GM21423 (cell line): Measurements from ENCODE around the gene DPH6.
A peak's percentile ranks its signal among the peaks of the same experiment; 100 is the strongest.

Source experiments
- ATAC-seq: cut with Tn5 transposase; IDR thresholded peaks from one replicate; pipeline ENCODE4 v1.9.1; 2021; ENCODE audit warnings: mild to moderate bottlenecking, moderate library complexity; ENCODE audit not compliant: unreplicated experiment

Gene DPH6

GRCh38 chr15:35545316-35545823, 595 bp downstream of the DPH6 start:
- peak; percentile 22 for ATAC-seq

DNA sequence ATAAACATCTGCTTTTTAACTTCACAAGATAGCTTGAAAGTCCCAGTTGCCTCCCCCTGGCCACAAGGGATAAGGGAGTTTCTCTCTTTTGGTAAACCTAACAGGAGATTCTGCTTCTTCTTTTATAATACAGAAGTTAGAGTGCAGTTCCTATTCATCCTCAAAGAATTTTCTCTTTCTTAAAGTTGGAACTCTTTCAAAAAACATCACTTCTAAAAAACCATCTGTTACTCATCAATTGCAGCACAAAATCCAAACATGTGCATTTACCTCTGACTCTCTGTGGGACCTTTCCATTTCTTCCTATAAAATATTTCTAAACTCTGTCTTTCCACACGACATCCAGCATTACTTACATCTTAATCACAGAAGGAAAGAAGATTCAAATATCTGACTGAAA, 5.1 kb downstream of the DPH6 start:
- no peak for ATAC-seq

GRCh38 chr15:35540021-35540420, 5.9 kb downstream of the DPH6 start:
- no peak for ATAC-seq

GRCh38 chr15:35535365-35535916, 10.5 kb downstream of the DPH6 start:
- no peak for ATAC-seq

- ATAC-seq: no peak
Measured at GRCh38 chr15:35533130-35534110, 12.5 kb downstream of the DPH6 start.

DNA sequence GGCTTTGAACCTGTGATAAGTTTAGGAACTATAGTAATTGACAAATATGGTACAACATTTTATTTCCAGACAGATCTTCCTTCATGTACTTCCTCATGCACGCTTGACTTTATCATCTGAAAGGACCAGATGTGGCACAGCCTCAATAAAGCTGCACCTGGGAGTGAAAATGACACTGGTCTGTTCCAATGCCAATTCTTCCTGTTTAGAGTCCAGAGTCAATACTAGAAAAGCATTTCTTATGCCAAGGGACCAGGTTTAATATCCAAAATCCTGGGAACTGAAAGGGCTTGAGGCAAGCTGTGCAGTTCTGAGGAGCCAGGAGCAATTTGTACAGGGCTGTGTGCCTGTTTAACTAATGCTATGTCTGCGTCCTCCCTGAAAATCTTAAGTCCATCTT, 15.3 kb downstream of the DPH6 start:
- ATAC-seq: no peak

GRCh38 chr15:35529784-35530183, 16.2 kb downstream of the DPH6 start:
- no peak for ATAC-seq

GRCh38 chr15:35522061-35522460, 23.9 kb downstream of the DPH6 start:
- ATAC-seq: no peak

GRCh38 chr15:35519541-35520149, 26.3 kb downstream of the DPH6 start:
- ATAC-seq: peak; percentile 75

DNA sequence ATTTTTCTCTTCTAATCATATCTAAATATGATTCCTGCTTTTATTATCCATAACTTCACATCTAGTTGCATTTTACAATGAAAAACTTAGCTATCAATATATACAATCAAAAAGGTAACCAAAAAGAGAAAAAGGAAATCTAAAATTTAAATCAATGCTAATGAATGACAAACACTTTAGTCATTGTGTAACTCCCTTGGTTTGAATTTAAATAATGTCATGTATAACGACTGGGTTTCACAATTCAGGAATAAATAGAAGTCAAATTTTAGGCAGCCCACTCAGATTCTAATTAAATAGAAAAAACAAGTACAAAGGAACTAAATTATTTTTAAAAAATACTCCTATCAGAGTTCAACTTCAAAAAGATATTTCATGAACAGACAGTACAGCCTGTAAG, 26.9 kb downstream of the DPH6 start:
- ATAC-seq: no peak

DNA sequence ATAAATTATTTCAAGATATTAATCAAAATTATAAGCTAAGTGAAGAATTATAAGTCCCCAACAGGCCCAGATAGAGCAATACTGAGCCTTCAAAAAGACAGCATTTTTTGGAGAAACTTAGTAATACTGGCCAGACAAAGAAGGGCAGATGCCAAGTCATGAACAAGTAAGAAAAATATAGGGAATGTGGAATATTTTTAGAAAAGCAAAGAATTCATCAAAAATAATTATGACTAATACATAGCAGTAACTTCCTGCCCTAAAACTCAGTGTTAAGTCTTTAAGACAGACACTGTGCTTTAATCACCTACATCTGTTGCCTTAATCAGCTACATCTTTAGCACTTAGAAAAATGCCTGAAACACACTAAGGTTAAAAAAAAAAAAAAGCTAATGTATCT, 31.2 kb downstream of the DPH6 start:
- no peak for ATAC-seq

DNA sequence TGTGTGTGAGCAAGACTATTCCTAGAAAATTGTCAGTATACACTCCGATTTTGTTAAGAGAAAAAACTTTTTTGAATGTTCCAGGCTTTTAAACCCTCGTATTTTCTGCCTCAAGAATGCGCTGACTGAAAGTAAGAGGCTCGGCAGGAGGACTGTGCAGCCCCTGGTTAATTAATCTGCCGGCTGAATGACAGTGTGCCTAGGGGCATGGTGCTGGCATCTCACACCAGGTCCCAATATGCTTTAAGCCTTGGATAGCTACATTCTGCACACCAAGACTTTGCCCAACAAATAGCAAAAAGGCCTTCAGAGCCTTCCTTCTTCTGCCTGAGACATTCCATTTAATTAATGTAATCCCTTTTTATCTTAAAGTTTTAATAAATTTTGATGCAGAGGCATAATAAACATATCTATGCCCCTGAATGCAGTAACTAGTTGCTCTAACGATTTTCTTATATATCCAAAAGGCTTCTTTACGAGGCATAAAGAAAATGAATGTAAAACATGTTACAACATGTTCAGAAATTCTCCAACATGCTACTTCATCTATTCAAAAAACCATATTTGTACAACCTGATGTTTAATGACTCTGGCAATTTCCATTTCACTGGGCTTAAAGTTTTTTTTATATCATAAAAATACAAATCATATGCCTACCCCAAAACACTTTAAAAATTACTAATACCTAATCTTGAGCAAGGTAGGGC, 37.9 kb downstream of the DPH6 start:
- no peak for ATAC-seq

GRCh38 chr15:35506272-35506870, 39.6 kb downstream of the DPH6 start:
- ATAC-seq: no peak

DNA sequence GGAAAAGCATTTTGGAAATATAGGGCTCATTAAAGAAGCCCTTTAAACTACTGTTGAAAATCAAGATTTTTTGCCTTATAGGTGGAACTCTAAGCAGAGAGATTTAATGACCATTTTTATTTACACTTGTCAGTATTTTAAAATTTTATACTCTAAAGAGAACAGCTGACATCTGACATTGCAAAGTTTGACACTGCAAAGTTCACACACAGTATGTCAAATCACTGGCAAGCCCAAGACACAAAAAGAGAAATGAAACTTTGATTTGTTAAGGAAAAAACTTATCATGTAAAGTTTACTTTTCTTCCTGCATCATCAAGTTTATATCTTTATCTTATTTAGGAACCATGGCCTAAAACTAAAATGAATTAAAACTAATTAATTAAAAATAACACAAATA, 40.2 kb downstream of the DPH6 start:
- no peak for ATAC-seq

DNA sequence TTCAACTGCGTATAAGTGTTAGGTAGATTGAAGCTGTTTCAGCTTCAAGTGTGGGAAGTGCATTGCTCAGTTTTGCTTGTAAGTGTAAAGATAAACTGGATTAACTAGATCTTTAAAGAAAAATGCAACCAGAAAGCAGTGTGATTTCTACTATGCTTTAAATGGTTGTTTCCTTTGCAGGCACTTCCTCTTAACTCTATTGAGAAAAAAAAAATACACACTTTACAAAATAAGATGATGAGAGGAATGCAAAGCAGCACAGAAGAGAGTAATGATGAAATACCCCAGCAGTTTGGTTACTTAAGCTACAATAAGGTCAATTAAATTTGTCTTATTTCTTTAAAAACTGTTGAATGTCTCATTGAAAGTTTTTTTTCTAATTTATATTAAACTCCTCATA, 40.8 kb downstream of the DPH6 start:
- ATAC-seq: no peak

GRCh38 chr15:35499723-35500122, 46.2 kb downstream of the DPH6 start:
- ATAC-seq: no peak

DNA sequence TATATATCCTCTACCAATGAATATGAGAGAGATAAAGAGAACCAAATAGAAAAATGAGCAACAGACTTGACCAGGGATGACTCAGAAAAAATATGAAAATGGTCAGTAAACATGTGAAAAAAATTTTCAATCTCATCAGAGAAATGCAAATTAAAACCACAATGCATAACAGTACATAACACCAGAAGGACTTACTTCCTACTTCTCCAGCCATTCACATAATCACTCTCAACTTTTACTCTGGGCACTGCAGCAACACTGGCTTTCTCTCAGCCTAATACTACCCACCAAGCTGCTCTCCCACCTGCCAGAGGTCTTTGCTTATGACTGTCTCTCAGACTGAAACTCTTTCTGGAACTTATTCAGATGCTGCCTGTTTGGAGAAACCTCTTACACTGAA, 49.4 kb downstream of the DPH6 start:
- peak; percentile 100 for ATAC-seq

- ATAC-seq: no peak
Measured at GRCh38 chr15:35495080-35495479, 50.9 kb downstream of the DPH6 start.

GRCh38 chr15:35491999-35492398, 54.0 kb downstream of the DPH6 start:
- no peak for ATAC-seq

- no peak for ATAC-seq
Measured at GRCh38 chr15:35491173-35491572, 54.8 kb downstream of the DPH6 start.

DNA sequence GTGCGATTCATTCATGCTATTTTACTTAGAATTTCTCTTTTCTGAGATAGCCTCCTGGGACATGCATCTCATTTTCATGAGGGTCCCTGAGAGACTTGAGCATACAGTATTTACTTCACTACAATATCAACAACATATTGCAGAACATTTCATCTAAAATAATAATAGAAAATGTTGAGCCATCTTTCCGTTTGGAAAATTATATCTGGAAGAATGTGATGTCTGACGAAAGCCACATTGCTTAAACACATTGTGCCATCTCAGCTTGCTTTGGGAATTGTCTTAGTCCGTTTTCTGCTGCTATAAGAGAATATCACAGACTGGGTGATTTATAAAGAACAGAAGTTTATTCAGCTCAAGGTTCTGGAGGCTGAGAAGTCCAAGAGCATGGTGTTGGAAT, 55.5 kb downstream of the DPH6 start:
- no peak for ATAC-seq
